Frontal cortex (tissue), 4 donors: ENCODE results near the gene ZNF813. TPM values are rescaled to one million over a fixed set of nuclear protein-coding genes. Genes with fewer than 3 reads are reported as not detected.
"Not testable (repeated sequence)": the region's sequence is repeated elsewhere in the genome, so short reads cannot be mapped to it uniquely, and the experiment has no call there.

Experiments
- DNase-seq, 2 donors: peaks; one replicate each; pipeline ENCODE4 v3.0.0; 2012; ENCODE audit warnings: low spot score in 2 of 2
- FAIRE-seq: peaks from 2 replicates; lab custom pipeline; 2012; peaks lifted over from hg19 to GRCh38; lab: Jason Lieb, UNC
- total RNA-seq: library from RNA; depleted of rRNA; stranded (reverse); fragments of >200 nt; gene quantifications from one replicate; pipeline ENCODE4 v1.2.3, GENCODE V29; 2014
- donor health status: control.
- donor health status: control.
- donor health status: control.

The ZNF813 gene
- total RNA-seq, 1 donor from 2014 or later, result 8.6 TPM

DNA sequence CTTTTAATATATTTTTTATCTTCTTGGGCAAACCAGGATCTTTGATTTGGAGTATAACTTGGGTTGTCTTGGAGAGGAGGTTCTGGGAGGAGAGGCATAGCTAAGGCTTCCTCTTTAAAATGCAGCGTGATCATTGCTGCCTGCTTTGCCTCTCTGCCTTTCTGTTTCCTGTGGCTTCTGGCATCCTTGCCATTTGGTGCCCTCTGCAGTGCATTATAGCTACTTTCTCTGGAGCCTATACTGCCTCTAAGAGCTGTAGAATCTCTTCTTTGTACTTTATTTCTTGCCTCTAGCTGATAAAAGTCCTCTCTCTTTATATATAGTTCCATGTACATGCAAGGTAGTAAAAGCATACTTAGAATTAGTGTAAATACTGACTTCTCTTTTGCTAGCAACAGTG, 7.3 kb downstream of the ZNF813 start:
- not testable (repeated sequence) for FAIRE-seq, DNase-seq

DNA sequence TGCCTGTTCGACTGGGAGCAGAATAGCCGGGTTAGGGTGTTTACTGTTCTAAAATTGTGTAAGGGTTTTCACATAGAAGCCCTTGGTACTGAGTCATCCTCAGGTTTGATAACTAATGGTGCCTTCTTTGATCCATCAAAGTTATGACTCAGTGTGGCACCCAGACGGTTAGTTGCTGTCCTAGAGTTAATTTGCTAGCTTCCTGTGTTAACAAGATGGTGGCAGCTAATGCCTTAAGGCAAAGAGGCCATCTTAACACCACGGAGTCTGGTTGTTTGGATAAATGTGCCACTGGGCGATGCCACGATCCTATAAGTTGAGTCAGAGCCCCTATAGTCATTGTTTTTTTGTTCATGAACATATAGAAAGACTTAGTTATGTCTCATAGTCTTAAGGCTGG, 7.9 kb downstream of the ZNF813 start:
- FAIRE-seq, DNase-seq: not testable (repeated sequence)

DNA sequence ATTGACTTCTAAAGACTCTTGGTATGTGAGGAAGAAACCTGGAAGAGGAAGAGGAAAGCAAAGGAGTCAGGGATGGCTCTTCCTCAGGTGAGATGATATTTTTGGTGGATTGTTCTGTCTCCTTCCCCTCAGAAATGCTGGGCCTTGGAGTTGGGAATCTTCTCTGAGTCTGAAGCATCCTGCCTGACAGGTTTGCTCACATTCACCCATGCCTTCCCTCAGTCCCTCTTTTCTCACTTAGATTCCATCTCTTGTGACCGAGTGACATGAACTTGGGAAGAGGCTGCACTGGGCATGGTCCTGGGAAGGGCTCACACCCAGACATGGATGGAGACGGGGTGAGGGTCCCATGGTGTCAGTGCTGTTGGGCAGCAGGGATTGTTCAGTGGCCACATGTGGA, 16.2 kb downstream of the ZNF813 start:
- DNase-seq, FAIRE-seq: not testable (repeated sequence)

DNA sequence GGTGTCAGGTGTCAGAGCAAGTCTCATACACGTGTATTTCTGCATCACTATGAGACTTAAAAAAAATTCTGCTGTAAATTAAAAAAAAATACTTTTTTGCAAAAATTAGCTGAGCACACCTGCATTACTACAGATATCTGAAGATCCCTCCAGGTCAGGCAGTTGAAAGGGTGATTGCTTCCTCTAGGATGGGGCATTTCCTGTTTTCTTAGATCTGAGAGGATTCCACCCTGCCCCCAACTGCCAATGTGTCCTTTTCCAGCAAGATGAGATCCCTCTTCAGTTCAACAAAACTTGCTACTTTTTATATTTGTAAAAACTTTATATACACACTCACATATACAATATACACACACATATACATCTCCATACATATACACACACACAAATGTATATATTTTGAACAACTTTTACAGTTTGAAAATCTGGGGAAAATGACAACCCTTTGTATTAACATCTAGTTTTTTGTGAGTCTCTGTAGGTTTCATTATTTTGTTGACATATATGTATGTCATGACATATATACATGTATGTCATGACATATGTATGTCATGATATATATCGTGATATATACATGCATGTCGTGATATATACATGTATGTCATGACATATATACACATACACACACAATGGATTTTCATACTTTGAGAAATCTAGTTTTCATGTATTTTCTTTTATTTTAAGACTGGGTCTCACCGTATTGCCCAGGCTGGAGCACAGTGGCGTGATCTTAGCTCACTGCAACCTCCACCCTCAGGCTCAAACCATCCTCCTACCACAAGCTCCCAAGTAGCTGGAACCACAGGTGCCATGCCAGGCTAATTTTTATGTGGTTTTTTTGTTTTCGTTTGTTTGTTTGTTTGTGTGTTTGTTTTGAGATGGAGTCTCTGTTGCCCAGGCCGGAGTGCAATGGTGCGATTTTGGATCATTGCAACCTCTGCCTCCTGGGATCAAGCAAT, 17.8 kb downstream of the ZNF813 start:
- DNase-seq (no peak), FAIRE-seq (peak; percentile 57)

DNA sequence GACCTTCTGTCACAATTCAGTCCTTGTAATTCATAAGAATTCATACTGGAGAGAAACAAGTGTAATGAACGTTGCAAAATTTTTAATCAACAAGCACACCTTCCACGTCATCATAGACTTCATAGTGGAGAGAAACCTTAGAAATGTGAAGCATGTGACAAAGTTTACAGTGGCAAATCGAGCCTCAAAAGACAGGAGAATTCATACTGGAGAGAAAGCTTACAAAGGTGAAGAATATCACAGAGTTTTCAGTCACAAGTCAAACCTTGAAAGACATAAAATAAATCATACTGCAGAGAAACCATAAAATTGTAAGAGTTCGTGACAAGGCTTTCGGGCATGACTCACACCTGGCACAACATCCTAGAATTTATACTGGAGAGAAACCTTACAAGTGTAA, 24.6 kb downstream of the ZNF813 start:
- FAIRE-seq (no peak), DNase-seq (no peak)

DNA sequence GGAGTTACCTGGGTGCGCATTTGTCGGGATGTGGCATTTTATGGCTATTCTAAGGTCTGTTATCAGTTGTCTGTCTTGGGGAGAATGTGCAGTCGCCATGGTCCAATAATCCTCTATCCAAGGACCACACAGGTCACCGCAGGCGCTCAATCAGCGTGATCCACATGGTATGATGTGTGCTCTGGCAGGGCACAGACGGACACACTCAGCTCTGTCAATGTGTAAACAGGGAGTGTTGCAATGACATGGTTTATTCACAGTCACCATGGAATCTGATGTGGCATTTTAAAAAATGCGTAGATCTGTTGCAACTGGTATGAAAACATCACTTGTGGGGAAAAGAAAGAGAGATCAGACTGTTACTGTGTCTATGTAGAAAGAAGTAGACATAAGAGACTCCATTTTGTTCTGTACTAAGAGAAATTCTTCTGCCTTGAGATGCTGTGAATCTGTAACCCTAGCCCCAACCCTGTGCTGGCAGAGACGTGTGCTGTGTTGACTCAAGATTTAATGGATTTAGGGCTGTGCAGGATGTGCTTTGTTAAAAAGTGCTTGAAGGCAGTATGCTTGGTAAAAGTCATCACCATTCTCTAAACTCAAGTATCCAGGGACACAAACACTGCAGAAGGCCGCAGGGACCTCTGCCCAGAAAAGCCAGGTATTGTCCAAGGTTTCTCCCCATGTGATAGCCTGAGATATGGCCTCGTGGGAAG, 29.9 kb downstream of the ZNF813 start:
- not testable (repeated sequence) for FAIRE-seq, DNase-seq

DNA sequence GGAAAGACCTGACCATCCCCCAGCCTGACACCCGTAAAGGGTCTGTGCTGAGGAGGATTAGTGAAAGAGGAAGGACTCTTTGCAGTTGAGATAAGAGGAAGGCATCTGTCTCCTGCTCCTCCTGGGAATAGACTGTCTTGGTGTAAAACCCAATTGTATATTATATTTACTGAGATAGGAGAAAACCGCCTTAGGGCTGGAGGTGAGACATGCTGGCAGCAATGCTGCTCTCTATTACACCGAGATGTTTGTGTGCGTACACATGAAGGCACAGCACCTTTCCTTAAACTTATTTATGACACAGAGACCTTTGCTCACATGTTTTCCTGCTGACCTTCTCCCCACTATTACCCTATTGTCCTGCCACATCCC, 30.5 kb downstream of the ZNF813 start:
- not testable (repeated sequence) for FAIRE-seq, DNase-seq

DNA sequence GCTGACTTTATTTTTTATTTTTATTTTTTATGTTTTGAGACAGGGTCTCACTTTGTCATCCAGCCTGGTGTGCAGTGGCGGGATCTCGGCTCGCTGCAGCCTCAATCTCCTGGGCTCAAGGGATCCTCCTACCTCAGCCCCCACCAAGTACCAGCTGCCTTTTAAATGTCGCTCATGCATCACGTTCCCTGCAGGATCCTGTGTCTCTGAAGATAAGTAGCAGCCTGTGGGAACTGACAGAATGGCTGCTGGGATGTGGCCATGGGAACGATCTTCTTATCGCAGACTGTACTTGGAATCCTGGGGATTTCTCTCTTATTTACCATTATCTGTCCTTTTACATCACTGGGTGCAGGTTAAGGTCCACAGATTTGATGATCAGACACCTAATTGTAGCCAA, 35.6 kb downstream of the ZNF813 start:
- not testable (repeated sequence) for DNase-seq, FAIRE-seq

DNA sequence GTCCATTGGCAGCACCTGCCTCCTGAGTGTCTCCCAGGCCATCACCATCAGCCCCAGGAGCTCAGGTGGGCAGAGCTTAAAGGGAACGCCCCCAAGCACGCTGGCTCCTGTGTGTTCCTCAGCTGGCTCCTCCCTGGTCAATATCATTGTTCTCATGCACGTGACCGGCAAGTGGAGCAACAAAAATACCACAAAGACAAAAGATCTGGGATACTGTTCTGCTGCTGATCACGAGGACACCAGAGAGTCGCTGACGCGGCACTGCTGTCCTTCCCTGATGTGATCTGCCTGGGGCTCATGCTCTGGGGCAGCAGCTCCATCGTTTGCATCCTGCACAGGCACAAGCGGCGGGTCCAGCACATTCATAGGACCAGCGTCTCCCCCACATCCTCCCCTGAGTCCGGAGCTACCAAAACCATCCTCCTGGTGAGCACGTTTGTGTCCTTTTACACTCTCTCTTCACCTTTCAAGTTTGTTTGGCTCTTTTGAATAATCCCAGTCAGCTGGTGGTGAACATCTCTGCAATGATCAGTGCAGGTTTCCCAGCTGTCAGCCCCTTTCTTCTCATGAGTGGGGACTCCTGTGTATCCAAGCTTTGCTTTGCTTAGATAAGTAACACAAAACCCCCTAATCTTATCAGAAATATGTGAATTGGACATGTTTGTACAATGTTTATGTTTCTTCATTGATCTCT, 36.3 kb downstream of the ZNF813 start:
- FAIRE-seq, result not testable (repeated sequence)

DNA sequence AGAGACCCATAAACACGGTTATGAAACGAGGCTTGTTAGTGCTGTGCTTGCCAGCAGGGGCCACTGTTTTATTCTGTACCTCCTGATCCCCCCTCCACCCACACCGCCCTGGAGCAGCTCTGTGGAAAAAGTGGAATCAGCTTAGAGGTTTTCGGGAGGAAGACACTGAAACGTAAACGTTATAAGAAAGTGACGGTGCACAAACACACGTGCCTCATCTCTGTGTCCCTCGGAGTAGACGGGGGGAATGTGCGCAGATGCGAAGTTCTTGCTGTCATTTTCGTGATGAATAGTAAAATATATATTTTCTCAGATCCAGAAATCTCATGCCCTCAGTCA, 36.8 kb downstream of the ZNF813 start:
- DNase-seq, FAIRE-seq: not testable (repeated sequence)

More for the DNA sequence above, 36.3 kb downstream of the ZNF813 start:
- DNase-seq, result not testable (repeated sequence)

DNA sequence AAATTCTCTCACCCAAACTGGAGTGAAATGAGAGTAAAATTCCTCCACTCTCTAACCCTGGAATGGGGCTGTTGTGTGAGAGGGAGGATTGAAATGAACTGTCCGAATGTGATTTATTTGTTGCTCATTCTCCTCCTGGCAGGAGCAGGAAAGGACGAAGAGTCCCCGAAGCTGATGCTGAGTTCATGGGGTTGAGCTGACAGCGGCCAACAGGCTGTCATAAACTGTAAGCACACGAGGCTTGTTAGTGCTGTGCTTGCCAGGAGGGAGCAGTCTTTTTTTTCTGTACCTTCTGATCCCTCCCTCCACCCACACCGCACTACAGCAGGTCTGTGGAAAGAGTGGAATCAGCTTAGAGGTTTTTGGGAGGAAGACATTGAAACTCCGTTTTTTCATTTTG, 37.4 kb downstream of the ZNF813 start:
- DNase-seq (no peak), FAIRE-seq (no peak)

DNA sequence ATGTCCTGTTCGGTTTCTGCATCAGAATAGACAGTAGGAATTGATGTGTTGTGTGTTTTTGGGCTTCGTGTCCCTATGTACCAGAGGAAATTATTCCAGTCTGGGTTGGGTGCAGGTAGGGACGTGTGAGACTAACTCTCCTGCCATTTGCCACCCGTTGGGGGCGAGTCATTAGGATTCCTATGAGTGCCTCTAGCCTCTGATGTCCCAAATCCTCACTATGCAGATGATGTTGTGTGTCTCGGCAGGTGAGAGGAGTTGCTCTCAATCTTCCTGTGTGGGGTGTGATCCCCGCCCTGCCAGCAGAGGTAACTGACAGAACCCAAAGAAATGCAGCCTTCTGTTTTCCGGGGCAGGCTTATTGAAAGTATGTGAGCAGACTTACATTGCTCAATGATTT, 39.2 kb downstream of the ZNF813 start:
- DNase-seq (no peak), FAIRE-seq (no peak)

DNA sequence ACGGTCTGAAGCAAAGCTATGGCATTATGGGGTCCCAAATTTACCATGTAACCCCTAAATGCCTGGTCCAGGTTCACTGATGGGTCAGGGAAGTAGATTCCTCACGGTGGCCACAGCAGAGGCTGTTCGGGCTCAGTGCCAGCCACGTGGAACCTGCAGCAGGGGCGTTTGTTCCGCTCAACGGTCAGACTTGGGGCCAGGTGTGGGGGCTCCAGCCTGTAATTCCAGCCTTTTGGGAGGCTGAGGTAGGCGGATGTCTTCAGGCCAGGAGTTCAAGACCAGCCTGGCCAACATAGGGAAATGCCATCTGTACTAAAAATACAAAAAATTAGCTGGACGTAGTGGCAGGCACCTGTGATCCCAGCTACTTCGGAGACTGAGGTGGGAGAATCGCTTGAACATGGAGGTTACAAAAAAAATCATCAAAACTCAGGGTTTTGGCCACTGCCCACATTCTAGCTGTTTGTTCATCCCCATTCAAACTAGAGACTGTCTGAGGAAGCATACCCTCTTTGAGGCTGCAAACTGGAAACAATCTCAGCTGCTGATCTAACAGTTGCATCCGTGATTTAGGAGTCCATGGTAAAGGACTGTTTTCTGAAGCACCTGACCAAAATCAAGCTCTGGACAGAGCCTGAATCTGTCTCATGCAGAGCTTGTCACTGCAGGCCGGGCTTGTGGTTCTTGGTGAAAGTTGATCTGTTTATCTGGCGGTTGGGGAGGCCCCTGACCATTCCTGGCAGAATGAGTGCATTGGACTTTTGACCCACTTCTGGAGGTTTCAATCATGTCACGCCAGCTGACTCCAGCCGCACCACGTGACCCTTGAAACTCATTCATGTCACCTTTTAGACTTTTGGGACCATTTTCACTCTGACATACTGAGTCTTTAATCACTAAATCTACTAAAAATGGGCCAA, 40.2 kb downstream of the ZNF813 start:
- FAIRE-seq, result no peak
- no peak for DNase-seq

DNA sequence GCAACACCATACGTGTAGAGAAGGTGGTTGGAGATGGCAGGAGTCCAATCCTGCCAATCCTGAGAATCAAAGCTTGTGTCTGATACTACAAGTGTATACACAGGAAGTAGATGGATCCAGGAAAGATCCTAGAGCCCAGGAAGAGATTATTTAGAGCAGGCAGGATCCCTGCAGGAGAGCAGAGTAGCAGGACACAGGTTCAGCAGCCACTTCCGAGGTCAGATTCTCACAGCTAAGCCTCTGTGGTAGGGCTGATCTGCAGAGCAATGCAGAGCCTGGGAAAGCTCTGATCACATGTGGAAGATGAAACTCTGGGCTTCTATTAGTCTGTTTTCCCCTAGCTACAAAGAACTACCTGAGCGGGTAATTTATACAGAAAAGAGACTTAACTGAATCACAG, 41.9 kb downstream of the ZNF813 start:
- no peak for FAIRE-seq

DNA sequence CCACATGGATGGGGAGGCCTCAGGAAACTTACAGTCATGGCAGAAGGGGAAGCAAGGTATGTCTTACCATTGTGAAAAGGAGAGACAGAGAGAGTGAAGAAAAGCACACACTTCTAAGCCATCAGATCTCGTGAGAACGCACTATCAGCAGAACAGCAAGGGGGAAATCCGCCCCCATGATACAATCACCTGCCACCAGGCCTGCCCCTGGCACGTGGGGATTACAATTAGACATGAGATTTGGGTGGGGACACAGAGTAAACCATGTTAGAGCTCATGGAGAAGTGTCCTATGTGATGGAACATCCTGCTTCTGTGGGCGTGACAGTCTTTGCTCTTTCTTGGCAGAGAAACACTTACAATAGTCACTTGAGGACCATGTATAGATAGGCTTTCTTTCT, 42.3 kb downstream of the ZNF813 start:
- no peak for FAIRE-seq
- DNase-seq, result no peak

More for the DNA sequence above, 41.9 kb downstream of the ZNF813 start:
- DNase-seq, result no peak

DNA sequence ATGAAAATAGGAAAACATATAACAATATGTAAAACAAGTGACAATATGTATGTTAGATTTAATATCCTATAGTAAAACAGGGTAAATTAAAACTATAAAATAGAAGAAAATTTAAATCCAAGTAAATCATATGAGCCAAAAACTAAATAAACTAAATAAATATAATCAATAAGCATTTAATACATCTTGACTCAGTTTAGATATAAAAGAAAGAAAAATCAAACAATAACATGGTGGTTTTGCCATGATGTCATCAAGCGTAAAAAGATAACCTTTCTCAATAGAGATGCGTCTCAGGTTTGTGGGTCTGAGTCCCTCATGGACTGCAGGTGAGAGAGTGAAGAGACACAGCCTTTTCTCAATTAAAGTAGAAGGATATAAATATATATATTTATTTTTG, 43.8 kb downstream of the ZNF813 start:
- DNase-seq (no peak), FAIRE-seq (peak; percentile 83)

DNA sequence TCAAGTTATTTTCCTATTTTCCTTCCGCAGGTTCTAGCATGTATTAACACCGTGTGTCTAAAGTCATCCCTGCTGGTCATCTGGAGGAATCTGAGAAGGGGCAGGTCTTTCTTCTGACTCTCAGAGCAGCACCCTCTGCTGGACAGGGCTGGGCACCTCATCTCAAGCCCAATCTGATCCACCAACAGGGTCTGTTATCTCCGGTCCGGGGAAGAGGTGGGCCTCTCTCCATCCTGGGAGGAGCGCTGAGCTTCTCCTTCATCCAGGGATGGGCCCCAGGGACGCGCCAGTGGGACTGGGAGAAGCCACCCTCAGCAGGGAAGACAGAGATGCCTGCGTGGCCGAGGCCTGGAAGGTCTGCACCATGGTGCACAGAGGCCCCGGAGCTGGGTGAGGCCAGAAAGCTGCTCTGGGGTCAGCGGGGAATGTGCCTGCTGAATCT, 44.4 kb downstream of the ZNF813 start:
- no peak for FAIRE-seq
- peak; percentile 27 to 45 for DNase-seq

DNA sequence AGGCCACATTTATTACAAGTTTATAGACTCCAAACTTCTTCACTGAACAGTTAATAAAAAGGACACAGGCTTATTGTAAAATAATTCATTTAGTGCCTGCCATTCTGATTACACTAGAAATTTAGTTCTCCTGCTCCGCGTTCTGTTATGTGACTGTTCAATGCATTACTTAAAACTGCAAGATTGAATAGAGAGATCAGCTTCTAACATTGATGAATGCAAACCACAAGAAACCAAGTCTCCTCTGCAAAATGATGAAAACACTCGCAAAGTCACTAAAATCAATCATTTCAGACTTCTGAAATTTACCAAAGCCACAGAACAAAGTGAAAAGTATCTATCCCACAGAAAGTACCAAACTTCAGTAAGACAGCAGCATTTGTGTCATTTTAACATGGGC, 47.5 kb downstream of the ZNF813 start:
- not testable (repeated sequence) for DNase-seq, FAIRE-seq

DNA sequence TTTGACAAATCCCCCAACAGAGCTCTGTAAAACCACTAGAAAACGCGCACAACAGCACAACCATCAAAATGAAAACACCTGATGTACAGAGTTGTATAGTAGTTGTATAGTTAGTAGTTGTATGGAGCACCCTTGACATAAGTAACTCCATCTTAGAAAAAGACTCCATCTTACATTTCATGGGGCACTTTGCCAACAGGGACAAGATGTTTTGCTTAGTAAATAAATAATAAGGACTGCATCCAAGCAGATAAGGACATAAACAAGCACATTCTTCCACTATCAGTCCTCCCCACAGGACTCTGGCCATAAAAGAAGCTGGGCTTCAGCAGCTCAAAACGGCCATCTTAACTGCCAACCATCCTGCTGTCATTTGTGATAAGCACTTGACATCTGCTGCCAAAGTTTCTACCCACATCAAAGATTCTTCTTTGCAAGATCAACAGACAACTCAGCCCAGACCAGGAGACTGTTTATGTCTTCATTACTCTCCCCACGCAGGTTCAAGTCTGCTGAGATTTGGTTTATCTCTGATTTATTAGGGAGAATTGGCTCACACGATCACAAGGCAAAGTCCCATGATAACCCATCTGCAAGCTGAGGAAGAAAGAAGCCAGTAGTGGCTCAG, 49.7 kb downstream of the ZNF813 start:
- FAIRE-seq (no peak), DNase-seq (no peak)
